Mammary epithelial cell (primary cell): ENCODE measurements around the gene PTCHD1.

Source experiments
- CTCF ChIP-seq, 2 donors: IDR thresholded peaks in 1 of 2; conservative IDR thresholded peaks in 1 of 2; 2 replicates each; pipeline ENCODE4 v1.5.1; 2011 to 2012; ENCODE audit warnings: inconsistent platforms in 2 of 2, low read length in 2 of 2, mild to moderate bottlenecking in 2 of 2, control low read depth in 1 of 2, low read depth in 1 of 2; ENCODE audit not compliant: insufficient read depth in 1 of 2; ENCODE audit errors: extremely low read depth in 1 of 2
- EZH2 ChIP-seq: IDR thresholded peaks from 2 replicates; pipeline ENCODE4 v1.6.1; 2012; ENCODE audit warnings: low read length, inconsistent platforms, borderline replicate concordance

- TF ChIP-seq CTCF (conservative IDR thresholded peaks at IDR 0.05 in 1 of 2, IDR thresholded peaks at IDR 0.05 in 1 of 2; ENCODE audit: extremely low read depth in 1 of 2, insufficient read depth in 1 of 2, low read depth in 1 of 2, low read length in 2 of 2) (no peak), EZH2 (no peak)
Measured at GRCh38 chrX:23383411-23383810, 48.8 kb downstream of the PTCHD1 start.
